Muscle of leg (tissue), 11 donors: ENCODE results near the gene PPM1J. TPM values are rescaled to one million over a fixed set of nuclear protein-coding genes. Genes with fewer than 3 reads are reported as not detected.

ENCODE experiments used
- DNase-seq: peaks from one replicate; pipeline ENCODE4 v3.0.0; 2013
- H3K27ac ChIP-seq: one replicate; pipeline ENCODE4 v1.5.1; 2013; ENCODE audit warnings: mild to moderate bottlenecking, low read length, control low read depth
- H3K27me3 ChIP-seq: one replicate; pipeline ENCODE4 v1.6.1; 2013; ENCODE audit warnings: low read length; ENCODE audit not compliant: control insufficient read depth, insufficient read depth
- H3K36me3 ChIP-seq: one replicate; pipeline ENCODE4 v1.6.1; 2013; ENCODE audit warnings: low read length; ENCODE audit not compliant: control insufficient read depth, insufficient read depth
- H3K4me1 ChIP-seq: one replicate; pipeline ENCODE4 v1.6.1; 2013; ENCODE audit warnings: low read length; ENCODE audit not compliant: control insufficient read depth, insufficient read depth
- H3K4me3 ChIP-seq: one replicate; pipeline ENCODE4 v1.5.1; 2013; ENCODE audit warnings: low read length, control low read depth
- H3K9me3 ChIP-seq: replicated peaks from 2 replicates; pipeline ENCODE4 v1.6.1; 2013; ENCODE audit warnings: low read depth, low read length; ENCODE audit not compliant: control insufficient read depth
- WGBS: methylation state at CpG from one replicate; pipeline ENCODE4 v1.1.5; 2013; ENCODE audit warnings: missing lambda C conversion rate; ENCODE audit not compliant: insufficient coverage; 5-methylcytosine and 5-hydroxymethylcytosine counted together
- polyA plus RNA-seq, 8 donors: library from polyadenylated mRNA; unstranded; fragments of 120-200 nt; gene quantifications; one replicate each; pipeline versions ENCODE4 v1.2.1 to v1.2.3, GENCODE V29; 2013; ENCODE audit warnings: inconsistent platforms in 1 of 8, low replicate concordance in 1 of 8; ENCODE audit not compliant: insufficient read length in 8 of 8, insufficient read depth in 1 of 8
- total RNA-seq: library from RNA; stranded (reverse); fragments of 120-200 nt; gene quantifications from one replicate; pipeline ENCODE4 v1.2.4, GENCODE V29; 2013

PPM1J gene
- total and polyA plus RNA-seq, 9 donors: 1.0 to 3.9 (median 2.9) TPM

GRCh38 chr1:112675728-112676381 is 39.3 kb downstream of the PPM1J start:
- Histone ChIP-seq H3K27ac (peak overlapping the region; percentile 91), H3K36me3 (peaks cover 9% of the 10 kb centered on the region), H3K9me3 (no peaks in the 10 kb centered on the region), H3K27me3 (no peaks in the 10 kb centered on the region), H3K4me3 (peak overlapping the region; percentile 77), H3K4me1 (peaks cover 14% of the 10 kb centered on the region)
- WGBS: 43% methylated on average over 3 of the region's 7 CpGs
- no peak for DNase-seq

GRCh38 chr1:112674986-112675727 is 40.0 kb downstream of the PPM1J start:
- Histone ChIP-seq H3K9me3 (no peaks in the 10 kb centered on the region), H3K27ac (peak overlapping the region; percentile 95), H3K27me3 (no peaks in the 10 kb centered on the region), H3K36me3 (peaks cover 10% of the 10 kb centered on the region), H3K4me3 (peak overlapping the region; percentile 77), H3K4me1 (peaks cover 14% of the 10 kb centered on the region)
- WGBS: under 1% methylated on average over 56 of the region's 68 CpGs
- DNase-seq: peak; percentile 71

- Histone ChIP-seq H3K9me3 (no peaks in the 10 kb centered on the region), H3K27me3 (no peaks in the 10 kb centered on the region), H3K36me3 (peaks cover 15% of the 10 kb centered on the region), H3K4me1 (peaks cover 14% of the 10 kb centered on the region), H3K4me3 (peak within 1 kb of the TSS; percentile 77), H3K27ac (peak within 1 kb of the TSS; percentile 95)
- under 1% methylated on average over 25 of the region's 30 CpGs for WGBS
- peak; percentile 84 for DNase-seq
Measured at GRCh38 chr1:112674440-112674985, 40.6 kb downstream of the PPM1J start, which contains the start of gene MOV10. TSS of gene MOV10 (plus strand) at chr1:112674659. CDS start at chr1:112674913, 254 bp downstream.

DNA sequence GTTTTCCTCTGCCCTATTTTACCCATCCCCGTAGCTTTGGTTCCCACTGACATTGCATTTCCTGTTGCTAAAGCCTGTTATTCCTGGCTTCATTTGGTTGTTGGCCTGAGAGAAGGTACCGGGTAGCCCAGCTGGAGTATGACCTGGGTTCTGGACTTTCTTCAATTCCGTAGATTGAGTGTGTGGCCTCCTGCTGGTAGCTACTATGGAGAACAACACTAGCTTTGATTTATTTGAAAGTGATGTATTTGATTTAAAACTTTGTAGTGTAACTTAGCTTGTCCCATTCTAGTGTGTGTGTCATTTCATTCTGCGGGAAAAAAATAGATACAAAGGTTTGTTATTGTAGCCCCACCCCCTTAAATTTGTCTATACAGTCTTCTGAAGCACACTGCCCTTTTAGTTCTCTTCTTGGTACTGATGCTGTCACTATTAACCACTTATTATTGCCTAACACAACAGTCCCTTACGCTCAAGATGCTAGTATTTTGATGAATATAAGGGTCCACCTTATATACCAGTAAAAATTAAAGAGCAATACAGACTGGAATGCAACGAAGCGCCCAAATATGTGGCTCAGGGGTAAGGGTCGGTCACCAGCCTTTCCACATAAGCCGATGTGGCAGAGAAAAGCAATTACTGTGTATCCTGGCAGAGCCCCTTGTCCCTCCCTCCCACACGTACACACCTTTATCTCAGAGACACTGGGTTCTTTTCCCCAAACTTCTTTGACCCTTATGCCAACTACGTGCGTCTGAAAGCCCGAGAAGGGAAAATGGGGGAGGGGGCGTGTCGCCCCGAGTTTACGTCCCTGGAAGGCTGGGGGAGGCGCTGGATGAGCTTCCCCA is 41.3 kb downstream of the PPM1J start:
- Histone ChIP-seq H3K9me3 (no peaks in the 10 kb centered on the region), H3K36me3 (peaks cover 16% of the 10 kb centered on the region), H3K4me1 (peaks cover 14% of the 10 kb centered on the region), H3K4me3 (peak overlapping the region; percentile 77), H3K27ac (peak overlapping the region; percentile 95), H3K27me3 (no peaks in the 10 kb centered on the region)
- DNase-seq: peak; percentile 78
- WGBS: 0% methylated on average over 11 of the region's 18 CpGs

DNA sequence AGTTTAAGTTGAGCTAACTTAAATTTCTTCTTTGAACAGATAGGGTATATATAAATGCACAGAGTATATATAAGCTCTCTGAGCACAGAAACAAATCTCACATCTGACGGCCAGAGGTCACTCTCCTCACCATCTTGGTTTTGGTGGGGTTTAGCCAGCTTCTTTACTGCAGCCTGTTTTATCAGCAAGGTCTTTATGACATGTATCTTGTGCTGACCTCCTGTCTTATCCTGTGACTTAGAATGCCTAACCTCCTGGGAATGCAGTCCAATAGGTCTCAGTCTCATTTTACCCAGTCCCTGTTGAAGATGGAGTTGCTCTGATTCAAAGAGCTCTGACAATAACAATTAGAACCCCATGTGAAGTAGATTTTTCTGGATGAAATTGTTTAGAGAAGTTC is 42.3 kb downstream of the PPM1J start:
- no peak for DNase-seq
- H3K27ac ChIP-seq: peak overlapping the region; percentile 25
- H3K4me3 ChIP-seq: no peak overlapping the region
- WGBS: no CpG with 5 or more reads among the region's 1 CpG
- H3K27me3 ChIP-seq: no peaks in the 10 kb centered on the region
- H3K36me3 ChIP-seq: peaks cover 19% of the 10 kb centered on the region
- H3K4me1 ChIP-seq: peaks cover 14% of the 10 kb centered on the region
- no peaks in the 10 kb centered on the region for H3K9me3 ChIP-seq

DNA sequence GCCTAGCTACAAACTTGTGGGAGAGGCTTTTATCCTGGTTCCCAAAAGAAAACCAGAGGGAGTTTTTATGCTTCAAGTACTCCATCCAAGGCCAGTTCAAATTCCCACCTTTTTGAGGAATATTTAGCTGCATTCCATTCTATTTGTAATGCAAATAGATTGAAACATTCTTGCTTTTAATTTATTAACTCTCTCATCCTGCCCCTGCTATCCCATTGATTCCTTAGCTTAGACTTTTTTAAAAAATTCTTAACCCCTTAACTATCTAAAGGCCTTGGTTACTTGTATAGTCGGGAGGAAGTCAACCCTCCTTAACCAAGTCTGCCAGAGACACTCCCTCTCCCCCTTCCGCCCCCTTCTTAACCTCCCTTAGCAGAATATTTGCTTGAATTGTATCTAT is 43.1 kb downstream of the PPM1J start:
- Histone ChIP-seq H3K4me3 (no peak overlapping the region), H3K36me3 (peaks cover 19% of the 10 kb centered on the region), H3K27me3 (no peaks in the 10 kb centered on the region), H3K9me3 (no peaks in the 10 kb centered on the region), H3K4me1 (peaks cover 14% of the 10 kb centered on the region), H3K27ac (no peak overlapping the region)
- DNase-seq: no peak
- WGBS: no CpG with 5 or more reads among the region's 2 CpGs

- no peaks in the 10 kb centered on the region for H3K4me1 ChIP-seq
- H3K36me3 ChIP-seq: peaks cover 36% of the 10 kb centered on the region
- H3K9me3 ChIP-seq: no peaks in the 10 kb centered on the region
- WGBS: no CpG with 5 or more reads among the region's 2 CpGs
- no peak overlapping the region for H3K27ac ChIP-seq
- DNase-seq: no peak
- no peaks in the 10 kb centered on the region for H3K27me3 ChIP-seq
- no peak overlapping the region for H3K4me3 ChIP-seq
Measured at GRCh38 chr1:112666946-112667345, 48.2 kb downstream of the PPM1J start.

GRCh38 chr1:112665857-112666256 is 49.3 kb downstream of the PPM1J start:
- H3K36me3 ChIP-seq: peaks cover 39% of the 10 kb centered on the region
- no peak overlapping the region for H3K27ac ChIP-seq
- no peak overlapping the region for H3K4me3 ChIP-seq
- H3K4me1 ChIP-seq: no peaks in the 10 kb centered on the region
- H3K9me3 ChIP-seq: no peaks in the 10 kb centered on the region
- DNase-seq: no peak
- no peaks in the 10 kb centered on the region for H3K27me3 ChIP-seq
- 100% methylated on average over 1 of the region's 3 CpGs for WGBS
